Fibroblast of skin of back (primary cell): ENCODE data around the gene CD79A.
"Not testable (repeated sequence)": the region's sequence is repeated elsewhere in the genome, so short reads cannot be mapped to it uniquely, and the experiment has no call there.

Experiments used
- DNase-seq: peaks from one replicate; pipeline ENCODE4 v3.0.0-alpha.2; 2013

The CD79A gene

GRCh38 chr19:41906916-41907680 is 30.0 kb downstream of the CD79A start:
- no peak for DNase-seq

- DNase-seq, result no peak
Observed at GRCh38 chr19:41907994-41908615, 31.0 kb downstream of the CD79A start.

- no peak for DNase-seq
Observed at GRCh38 chr19:41908724-41909464, 31.8 kb downstream of the CD79A start.

- DNase-seq, result no peak
Observed at GRCh38 chr19:41909706-41910105, 32.6 kb downstream of the CD79A start.

GRCh38 chr19:41910240-41910991 is 33.3 kb downstream of the CD79A start:
- no peak for DNase-seq

- DNase-seq, result no peak
Observed at GRCh38 chr19:41910992-41911888, 34.2 kb downstream of the CD79A start.

- no peak for DNase-seq
Observed at GRCh38 chr19:41911889-41912731, 35.0 kb downstream of the CD79A start.

GRCh38 chr19:41912899-41913537 is 35.9 kb downstream of the CD79A start:
- DNase-seq, result no peak

- DNase-seq, result no peak
Observed at GRCh38 chr19:41913538-41914423, 36.7 kb downstream of the CD79A start.

GRCh38 chr19:41914424-41914834 is 37.4 kb downstream of the CD79A start:
- DNase-seq, result not testable (repeated sequence)

- DNase-seq, result no peak
Observed at GRCh38 chr19:41915021-41915775, 38.1 kb downstream of the CD79A start.

- DNase-seq, result no peak
Observed at GRCh38 chr19:41915776-41916414, 38.8 kb downstream of the CD79A start.

GRCh38 chr19:41917676-41918075 is 40.6 kb downstream of the CD79A start:
- no peak for DNase-seq

GRCh38 chr19:41918095-41918494 is 41.0 kb downstream of the CD79A start:
- DNase-seq, result no peak

- no peak for DNase-seq
Observed at GRCh38 chr19:41918653-41919244, 41.7 kb downstream of the CD79A start.

GRCh38 chr19:41919948-41920712 is 43.1 kb downstream of the CD79A start:
- no peak for DNase-seq
